ENCODE measurements around the gene CHRNB1. TPM values are rescaled to one million over a fixed set of nuclear protein-coding genes. Genes with fewer than 3 reads are reported as not detected.
A peak's percentile ranks its signal among the peaks of the same experiment; 100 is the strongest.

The CHRNB1 gene
- total RNA-seq, 1 experiment from 2014 or later, result 12.7 TPM

DNA sequence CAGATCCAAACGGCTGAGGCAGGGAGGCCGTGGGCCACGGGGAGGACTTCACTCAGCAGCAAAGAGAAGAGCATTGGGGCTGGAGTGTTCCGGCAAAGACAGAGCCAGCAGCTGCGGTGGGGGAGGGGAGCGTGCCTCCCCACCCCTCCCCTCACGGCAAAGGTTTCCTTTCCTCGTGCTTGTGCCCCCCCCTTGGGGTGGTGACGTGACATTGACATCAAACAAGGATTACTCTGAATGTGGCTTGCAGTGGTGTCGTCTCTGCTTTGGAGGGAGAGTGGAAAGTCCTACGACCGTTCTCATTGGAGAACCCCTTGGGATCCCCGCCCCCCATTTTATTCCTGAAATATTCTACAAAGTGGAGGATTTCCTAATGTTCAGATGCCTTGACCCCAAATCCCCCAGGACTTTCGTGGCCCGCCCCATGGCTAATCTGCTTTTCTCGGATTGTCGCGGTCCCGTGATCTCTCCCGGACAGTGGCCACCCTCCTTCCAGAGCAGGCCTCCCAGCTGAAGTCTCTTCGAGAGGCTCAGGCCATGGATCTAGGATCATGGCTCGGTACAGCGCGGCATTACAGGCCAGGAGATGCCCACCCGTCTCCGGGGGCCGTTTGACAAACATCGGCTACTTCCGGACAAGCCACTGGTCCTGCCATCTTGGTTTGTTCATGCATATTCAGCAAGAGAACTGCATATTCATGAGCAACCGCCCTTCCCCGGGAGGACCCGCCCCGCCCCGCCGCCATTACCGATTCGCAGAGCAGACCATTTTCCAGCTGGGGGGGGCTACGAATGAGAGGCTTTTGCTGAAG lies 38.6 kb downstream of the CHRNB1 start:
- Mint-ChIP-seq H3K9me3 (no peaks in the 10 kb centered on the region), H3K27ac (peak overlapping the region; percentile 99 to 100 (median 99))
- WGBS (ENCODE audit: extremely low coverage, insufficient read length, low lambda C conversion rate), result no CpG with 5 or more reads among the region's 38 CpGs

More for the DNA sequence above, 38.6 kb downstream of the CHRNB1 start:
- no peak overlapping the region for H4K91ac ChIP-seq (ENCODE audit: insufficient read length, low read depth, low read length)
- H3K4me2 ChIP-seq (ENCODE audit: insufficient read depth, insufficient read length, low read length), result peak overlapping the region; percentile 81
- peak overlapping the region; percentile 90 for H3K27ac ChIP-seq (ENCODE audit: insufficient read length, low read depth, low read length)
- peaks cover 4% of the 10 kb centered on the region for H3K79me1 ChIP-seq (ENCODE audit: insufficient read depth, low read depth, low read length, poor library complexity, severe bottlenecking)
- TF ChIP-seq, protein P1, sequence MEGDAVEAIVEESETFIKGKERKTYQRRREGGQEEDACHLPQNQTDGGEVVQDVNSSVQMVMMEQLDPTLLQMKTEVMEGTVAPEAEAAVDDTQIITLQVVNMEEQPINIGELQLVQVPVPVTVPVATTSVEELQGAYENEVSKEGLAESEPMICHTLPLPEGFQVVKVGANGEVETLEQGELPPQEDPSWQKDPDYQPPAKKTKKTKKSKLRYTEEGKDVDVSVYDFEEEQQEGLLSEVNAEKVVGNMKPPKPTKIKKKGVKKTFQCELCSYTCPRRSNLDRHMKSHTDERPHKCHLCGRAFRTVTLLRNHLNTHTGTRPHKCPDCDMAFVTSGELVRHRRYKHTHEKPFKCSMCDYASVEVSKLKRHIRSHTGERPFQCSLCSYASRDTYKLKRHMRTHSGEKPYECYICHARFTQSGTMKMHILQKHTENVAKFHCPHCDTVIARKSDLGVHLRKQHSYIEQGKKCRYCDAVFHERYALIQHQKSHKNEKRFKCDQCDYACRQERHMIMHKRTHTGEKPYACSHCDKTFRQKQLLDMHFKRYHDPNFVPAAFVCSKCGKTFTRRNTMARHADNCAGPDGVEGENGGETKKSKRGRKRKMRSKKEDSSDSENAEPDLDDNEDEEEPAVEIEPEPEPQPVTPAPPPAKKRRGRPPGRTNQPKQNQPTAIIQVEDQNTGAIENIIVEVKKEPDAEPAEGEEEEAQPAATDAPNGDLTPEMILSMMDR (conservative IDR thresholded peaks at IDR 0.05), result no peak
- no peak overlapping the region for H2AK5ac ChIP-seq (ENCODE audit: insufficient read length, low read length)
- Mint-ChIP-seq H3K4me3 (peak overlapping the region; percentile 91 to 96), H3K4me1 (peaks cover 49 to 65% of the 10 kb centered on the region in 2 experiments), H3K36me3 (ENCODE audit: insufficient read depth in 1 of 3, low read depth in 3 of 3) (peaks cover 13 to 21% (median 14%) of the 10 kb centered on the region in 3 experiments; a peak in 6 of 7 replicates), H3K27me3 (ENCODE audit: low read depth) (no peaks in the 10 kb centered on the region)
- H2BK120ac ChIP-seq (ENCODE audit: low read depth, low read length, poor library complexity, severe bottlenecking), result peak overlapping the region; percentile 100
- no peak overlapping the region for H2BK15ac ChIP-seq (ENCODE audit: low read depth, low read length)
- no peak overlapping the region for H4K8ac ChIP-seq (replicated peaks; ENCODE audit: insufficient read length, low read depth, low read length)
- peak overlapping the region; percentile 91 for H2BK5ac ChIP-seq (ENCODE audit: insufficient read length, low read length)
- no peak overlapping the region for H3K23ac ChIP-seq (ENCODE audit: insufficient read length, low read depth, low read length)
- peak overlapping the region; percentile 87 for H3K56ac ChIP-seq (ENCODE audit: insufficient read length, low read depth, low read length)
- H3K14ac ChIP-seq (ENCODE audit: insufficient read depth, low read length), result peak overlapping the region; percentile 99; the same call in 1 of the 2 replicates
- peaks cover 17% of the 10 kb centered on the region for H3K23me2 ChIP-seq (ENCODE audit: insufficient read length, low read depth, low read length, poor library complexity, severe bottlenecking)
- H4K5ac ChIP-seq (ENCODE audit: insufficient read length, low read depth, low read length), result no peak overlapping the region
- no peaks in the 10 kb centered on the region for H3K27me3 ChIP-seq (ENCODE audit: insufficient read depth, low read length)
- peak overlapping the region; percentile 98 for H3K9ac ChIP-seq (ENCODE audit: extremely low read depth, insufficient read length, low read length)
- H3K4ac ChIP-seq (ENCODE audit: low read depth, low read length), result no peak overlapping the region; the same call in 1 of the 2 replicates
- H3K9me3 ChIP-seq (ENCODE audit: control insufficient read depth, low read depth, low read length), result no peaks in the 10 kb centered on the region
- peak; percentile 97 for DNase-seq
- H2BK12ac ChIP-seq (ENCODE audit: insufficient read length, low read depth, low read length), result peak overlapping the region; percentile 97
- no peak overlapping the region for H2BK20ac ChIP-seq (ENCODE audit: low read depth, low read length, poor library complexity, severe bottlenecking)
- H3T11ph ChIP-seq (ENCODE audit: low read length), result peak overlapping the region; percentile 93
- peak overlapping the region; percentile 99 for H2AFZ ChIP-seq (ENCODE audit: low read length)
- peak overlapping the region; percentile 99 for H3K18ac ChIP-seq (ENCODE audit: insufficient read length, low read depth, low read length)
- no peaks in the 10 kb centered on the region for H4K20me1 ChIP-seq (ENCODE audit: control insufficient read depth, insufficient read depth, insufficient read length)
- peaks cover 2% of the 10 kb centered on the region; the same call in 1 of the 2 replicates for H3K4me1 ChIP-seq (ENCODE audit: insufficient read depth, low read length)
- H3K79me2 ChIP-seq (ENCODE audit: insufficient read depth, low read length), result peaks cover 21% of the 10 kb centered on the region
